ENCODE measurements around the gene CEP128. TPM values are rescaled to one million over a fixed set of nuclear protein-coding genes. Genes with fewer than 3 reads are reported as not detected.

CEP128 gene
- total RNA-seq, 4 donors from 2014 or later = 1.3 to 29.8 (median 11.9) TPM

DNA sequence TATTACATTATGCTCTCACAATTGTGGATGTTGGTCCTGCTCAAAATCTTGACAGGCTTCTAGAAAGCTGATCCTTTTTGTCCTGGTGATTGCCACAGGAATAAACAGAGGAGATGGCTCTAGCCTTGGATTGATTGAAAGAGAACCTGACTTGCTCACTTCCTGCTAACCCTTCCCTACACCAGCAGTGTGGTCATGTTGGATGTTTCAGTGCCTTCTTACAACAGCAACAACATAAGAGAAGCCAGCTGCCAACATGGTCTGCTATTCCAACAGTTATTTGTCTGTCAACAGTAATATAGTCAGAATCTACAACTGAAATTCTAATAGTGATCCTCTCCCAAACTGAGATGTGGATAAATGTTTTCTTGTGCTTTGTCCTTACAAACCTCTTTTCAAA is 418.6 kb downstream of the CEP128 start:
- Histone ChIP-seq H3K4me1 (no peaks in the 10 kb centered on the region), H3K36me3 (no peaks in the 10 kb centered on the region), H3K4me3 (no peak overlapping the region), H3K9me3 (no peaks in the 10 kb centered on the region), H3K27ac (no peak overlapping the region), H3K27me3 (no peaks in the 10 kb centered on the region)
- no peak for TF ChIP-seq POLR2A (IDR thresholded peaks at IDR 0.05)
- TF ChIP-seq, protein P1, sequence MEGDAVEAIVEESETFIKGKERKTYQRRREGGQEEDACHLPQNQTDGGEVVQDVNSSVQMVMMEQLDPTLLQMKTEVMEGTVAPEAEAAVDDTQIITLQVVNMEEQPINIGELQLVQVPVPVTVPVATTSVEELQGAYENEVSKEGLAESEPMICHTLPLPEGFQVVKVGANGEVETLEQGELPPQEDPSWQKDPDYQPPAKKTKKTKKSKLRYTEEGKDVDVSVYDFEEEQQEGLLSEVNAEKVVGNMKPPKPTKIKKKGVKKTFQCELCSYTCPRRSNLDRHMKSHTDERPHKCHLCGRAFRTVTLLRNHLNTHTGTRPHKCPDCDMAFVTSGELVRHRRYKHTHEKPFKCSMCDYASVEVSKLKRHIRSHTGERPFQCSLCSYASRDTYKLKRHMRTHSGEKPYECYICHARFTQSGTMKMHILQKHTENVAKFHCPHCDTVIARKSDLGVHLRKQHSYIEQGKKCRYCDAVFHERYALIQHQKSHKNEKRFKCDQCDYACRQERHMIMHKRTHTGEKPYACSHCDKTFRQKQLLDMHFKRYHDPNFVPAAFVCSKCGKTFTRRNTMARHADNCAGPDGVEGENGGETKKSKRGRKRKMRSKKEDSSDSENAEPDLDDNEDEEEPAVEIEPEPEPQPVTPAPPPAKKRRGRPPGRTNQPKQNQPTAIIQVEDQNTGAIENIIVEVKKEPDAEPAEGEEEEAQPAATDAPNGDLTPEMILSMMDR (IDR thresholded peaks at IDR 0.05) = no peak
- intact Hi-C loops (cut with DNase I; ENCODE audit: low total_unique reads) = no loop called here
- DNase-seq = no peak

- intact Hi-C loops (cut with DNase I; ENCODE audit: low total_unique reads) = no loop called here
- no peaks in the 10 kb centered on the region for H3K4me1 ChIP-seq
- H3K27ac ChIP-seq = no peak overlapping the region
- H3K36me3 ChIP-seq = no peaks in the 10 kb centered on the region
- TF ChIP-seq, protein P1 (IDR thresholded peaks at IDR 0.05) = no peak
- no peak for TF ChIP-seq POLR2A (IDR thresholded peaks at IDR 0.05)
- H3K9me3 ChIP-seq = no peaks in the 10 kb centered on the region
- DNase-seq = no peak
- H3K27me3 ChIP-seq = no peaks in the 10 kb centered on the region
- no peak overlapping the region for H3K4me3 ChIP-seq
These were observed 419.1 kb downstream of the CEP128 start for GRCh38 chr14:80522411-80522810.

DNA sequence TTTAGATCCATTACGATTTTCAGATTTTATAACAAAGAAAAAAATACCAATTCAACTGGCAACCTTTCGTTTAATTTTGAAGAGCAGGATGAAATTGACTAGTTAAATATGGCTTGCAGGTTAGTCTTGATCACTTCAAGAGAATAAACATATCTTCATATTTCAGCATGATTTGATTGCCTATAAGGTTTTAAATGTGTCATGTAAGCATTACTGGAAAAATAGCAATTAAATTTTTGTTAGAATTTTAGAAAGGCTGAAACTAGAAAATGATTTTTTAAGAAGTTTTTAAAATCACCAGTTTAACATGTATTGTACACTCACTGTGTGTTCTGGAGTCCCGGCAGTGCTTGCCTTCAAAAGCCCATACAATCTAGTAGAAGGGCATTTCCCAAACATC is 420.1 kb downstream of the CEP128 start:
- no peak for DNase-seq
- intact Hi-C loops (cut with DNase I; ENCODE audit: low total_unique reads) = no loop called here
- Histone ChIP-seq H3K9me3 (no peaks in the 10 kb centered on the region), H3K27ac (no peak overlapping the region), H3K36me3 (no peaks in the 10 kb centered on the region), H3K27me3 (no peaks in the 10 kb centered on the region), H3K4me3 (no peak overlapping the region), H3K4me1 (no peaks in the 10 kb centered on the region)
- TF ChIP-seq, protein P1 (IDR thresholded peaks at IDR 0.05) = no peak
- no peak for TF ChIP-seq POLR2A (IDR thresholded peaks at IDR 0.05)

DNA sequence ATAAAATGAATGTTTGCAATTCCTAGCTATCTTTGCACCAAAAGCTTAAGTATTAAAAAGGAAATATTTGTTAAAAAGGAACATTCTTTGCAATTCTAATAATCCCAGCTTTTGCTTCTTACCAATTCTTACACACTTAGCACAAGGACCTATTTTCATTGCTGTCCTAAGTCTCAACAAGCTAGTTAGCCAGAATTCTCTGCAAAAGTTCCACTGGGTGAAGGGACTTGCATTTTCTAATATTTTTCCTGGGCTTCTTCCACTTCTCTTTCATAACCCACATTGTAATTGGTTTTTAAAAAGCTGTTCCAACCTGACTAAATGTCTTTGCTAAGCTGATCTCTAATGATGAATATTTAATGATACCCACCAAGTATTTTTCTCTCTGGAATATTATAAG is 422.5 kb downstream of the CEP128 start:
- no peaks in the 10 kb centered on the region for H3K36me3 ChIP-seq
- peaks cover 0 to 8% of the 10 kb centered on the region in 2 donors for H3K9me3 ChIP-seq
- no peak overlapping the region for H3K27ac ChIP-seq
- no peak for DNase-seq
- no peaks in the 10 kb centered on the region for H3K27me3 ChIP-seq
- no peak for TF ChIP-seq POLR2A (IDR thresholded peaks at IDR 0.05)
- TF ChIP-seq, protein P1 (IDR thresholded peaks at IDR 0.05) = no peak
- H3K4me3 ChIP-seq = no peak overlapping the region
- intact Hi-C loops (cut with DNase I; ENCODE audit: low total_unique reads) = no loop called here
- H3K4me1 ChIP-seq = no peaks in the 10 kb centered on the region

DNA sequence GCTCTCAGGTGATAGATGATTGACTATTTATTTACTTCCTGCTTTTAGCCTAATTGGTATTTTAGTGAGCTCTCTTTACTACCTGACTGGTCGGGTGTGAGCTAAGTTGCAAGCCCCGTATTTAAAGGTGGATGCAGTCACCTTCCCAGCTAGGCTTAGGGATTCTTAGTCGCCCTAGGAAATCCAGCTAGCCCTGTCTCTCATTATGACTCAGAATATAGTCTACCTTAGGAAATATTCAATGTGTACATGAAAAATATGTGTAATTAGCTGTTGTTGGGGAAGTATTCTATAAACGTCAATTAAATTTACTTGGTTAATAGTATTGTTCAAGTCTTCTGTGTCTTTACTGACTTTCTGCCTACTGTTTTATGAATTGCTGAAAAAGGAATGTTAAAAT is 423.4 kb downstream of the CEP128 start:
- no peak for TF ChIP-seq POLR2A (IDR thresholded peaks at IDR 0.05)
- TF ChIP-seq, protein P1 (IDR thresholded peaks at IDR 0.05) = no peak
- no peak for DNase-seq
- intact Hi-C loops (cut with DNase I; ENCODE audit: low total_unique reads) = no loop called here
- Histone ChIP-seq H3K4me1 (no peaks in the 10 kb centered on the region), H3K9me3 (peaks cover 0 to 9% of the 10 kb centered on the region in 2 donors), H3K27ac (no peak overlapping the region), H3K36me3 (no peaks in the 10 kb centered on the region), H3K4me3 (no peak overlapping the region), H3K27me3 (no peaks in the 10 kb centered on the region)

Data from uterus (tissue), 4 donors.